Gastrocnemius medialis (tissue), 4 donors: ENCODE data around the gene PLCB1.

Experiments used
- POLR2A ChIP-seq, 2 donors: fragments of 450-650 bp; IDR thresholded peaks; one replicate each; pipeline ENCODE4 v1.6.1; 2017; ENCODE audit warnings: antibody characterized with exemption in 2 of 2, mild to moderate bottlenecking in 2 of 2, moderate library complexity in 2 of 2
- TF ChIP-seq, protein P1 (sequence below), 5 experiments: fragments of 450-650 bp in 3 of 5; fragments of 200-600 bp in 2 of 5; sonication (generic) in 2 of 5; IDR thresholded peaks in 4 of 5; conservative IDR thresholded peaks in 1 of 5; 1 replicate in 4 of 5; 2 replicates in 1 of 5; pipeline ENCODE4 v1.5.1; 2016 to 2019; ENCODE audit warnings: antibody characterized with exemption in 5 of 5, mild to moderate bottlenecking in 3 of 5, moderate library complexity in 3 of 5

DNA sequence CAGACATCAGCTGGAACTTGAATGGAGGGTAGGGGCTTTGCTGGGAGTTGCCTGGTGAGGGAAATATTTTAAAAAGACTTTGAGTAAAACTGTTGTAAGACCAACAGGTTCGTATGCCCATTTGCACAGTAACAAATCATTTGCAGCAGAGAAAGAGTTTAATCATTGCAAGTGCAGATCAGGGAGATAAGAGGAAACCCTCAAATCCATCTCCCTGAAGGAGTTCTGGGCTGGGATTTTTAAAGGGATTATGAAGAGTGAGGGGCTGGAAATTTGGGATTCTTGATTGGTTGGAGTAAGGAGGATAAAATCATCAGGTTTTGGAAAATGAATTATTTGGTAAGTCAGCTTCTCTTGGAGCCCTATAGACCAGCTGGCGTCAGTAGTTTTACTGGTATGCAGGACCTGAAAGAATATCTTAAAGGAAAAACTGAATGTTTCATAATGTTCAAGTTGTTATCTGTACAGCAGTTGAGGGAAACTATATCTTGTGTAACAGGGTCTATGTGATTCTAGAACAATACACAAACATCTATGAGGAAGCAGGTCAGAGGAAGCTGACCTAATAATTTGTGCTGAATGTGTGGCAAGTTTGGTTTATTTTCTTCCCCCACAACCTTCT is 295.5 kb downstream of the PLCB1 start:
- TF ChIP-seq, protein P1, sequence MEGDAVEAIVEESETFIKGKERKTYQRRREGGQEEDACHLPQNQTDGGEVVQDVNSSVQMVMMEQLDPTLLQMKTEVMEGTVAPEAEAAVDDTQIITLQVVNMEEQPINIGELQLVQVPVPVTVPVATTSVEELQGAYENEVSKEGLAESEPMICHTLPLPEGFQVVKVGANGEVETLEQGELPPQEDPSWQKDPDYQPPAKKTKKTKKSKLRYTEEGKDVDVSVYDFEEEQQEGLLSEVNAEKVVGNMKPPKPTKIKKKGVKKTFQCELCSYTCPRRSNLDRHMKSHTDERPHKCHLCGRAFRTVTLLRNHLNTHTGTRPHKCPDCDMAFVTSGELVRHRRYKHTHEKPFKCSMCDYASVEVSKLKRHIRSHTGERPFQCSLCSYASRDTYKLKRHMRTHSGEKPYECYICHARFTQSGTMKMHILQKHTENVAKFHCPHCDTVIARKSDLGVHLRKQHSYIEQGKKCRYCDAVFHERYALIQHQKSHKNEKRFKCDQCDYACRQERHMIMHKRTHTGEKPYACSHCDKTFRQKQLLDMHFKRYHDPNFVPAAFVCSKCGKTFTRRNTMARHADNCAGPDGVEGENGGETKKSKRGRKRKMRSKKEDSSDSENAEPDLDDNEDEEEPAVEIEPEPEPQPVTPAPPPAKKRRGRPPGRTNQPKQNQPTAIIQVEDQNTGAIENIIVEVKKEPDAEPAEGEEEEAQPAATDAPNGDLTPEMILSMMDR (IDR thresholded peaks at IDR 0.05 in 4 of 5, conservative IDR thresholded peaks at IDR 0.05 in 1 of 5), result no peak
- TF ChIP-seq POLR2A (IDR thresholded peaks at IDR 0.05), result no peak
